Vagina (tissue), 2 donors: ENCODE measurements around the gene PDZK1. TPM values are rescaled to one million over a fixed set of nuclear protein-coding genes. Genes with fewer than 3 reads are reported as not detected.
"Not testable (repeated sequence)": the region's sequence is repeated elsewhere in the genome, so short reads cannot be mapped to it uniquely, and the experiment has no call there.

ENCODE experiments used
- DNase-seq, 2 donors: peaks; one replicate each; pipeline ENCODE4 v3.0.0-alpha.2; 2017; ENCODE audit errors: extremely low spot score in 2 of 2
- H3K27ac ChIP-seq: fragments of 200-600 bp; sonication (generic); one replicate; pipeline ENCODE4 v1.5.1; 2019
- H3K27me3 ChIP-seq: fragments of 200-600 bp; sonication (generic); one replicate; pipeline ENCODE4 v1.5.1; 2019
- H3K36me3 ChIP-seq, 2 donors: fragments of 200-600 bp; sonication (generic); one replicate each; pipeline ENCODE4 v1.5.1; 2017 to 2019
- H3K4me1 ChIP-seq: fragments of 200-600 bp; sonication (generic); one replicate; pipeline ENCODE4 v1.5.1; 2019
- H3K4me3 ChIP-seq, 2 donors: fragments of 200-600 bp; sonication (generic); 1 replicate in 1 of 2; 2 replicates in 1 of 2; pipeline ENCODE4 v1.5.1; 2016 to 2019
- H3K9me3 ChIP-seq: fragments of 200-600 bp; sonication (generic); one replicate; pipeline ENCODE4 v1.5.1; 2019
- intact Hi-C: fragments of 100-400 bp; cut with DNase I; formaldehyde crosslinking; loops from one replicate; pipeline ENCODE4 v1.15.1; 2023
- total RNA-seq: library from RNA; depleted of rRNA; stranded (reverse); fragments of >200 nt; gene quantifications from one replicate; pipeline ENCODE4 v1.2.3, GENCODE V29; 2016

Gene PDZK1
- total RNA-seq, 1 donor from 2014 or later = 0.49 TPM

GRCh38 chr1:145662502-145662901, 44.7 kb downstream of the PDZK1 start:
- not testable (repeated sequence) for H3K27me3 ChIP-seq

GRCh38 chr1:145656245-145656943, 50.8 kb downstream of the PDZK1 start:
- DNase-seq, H3K27ac ChIP-seq, H3K4me3 ChIP-seq, H3K27me3 ChIP-seq, H3K4me1 ChIP-seq, intact Hi-C loops, H3K9me3 ChIP-seq, H3K36me3 ChIP-seq: not testable (repeated sequence)

More at GRCh38 chr1:145662502-145662901, 44.7 kb downstream of the PDZK1 start:
- intact Hi-C loops, H3K27ac ChIP-seq, DNase-seq, H3K4me1 ChIP-seq, H3K9me3 ChIP-seq, H3K4me3 ChIP-seq: not testable (repeated sequence)
- peaks cover 0 to 10% of the 10 kb centered on the region in 2 donors for H3K36me3 ChIP-seq

DNA sequence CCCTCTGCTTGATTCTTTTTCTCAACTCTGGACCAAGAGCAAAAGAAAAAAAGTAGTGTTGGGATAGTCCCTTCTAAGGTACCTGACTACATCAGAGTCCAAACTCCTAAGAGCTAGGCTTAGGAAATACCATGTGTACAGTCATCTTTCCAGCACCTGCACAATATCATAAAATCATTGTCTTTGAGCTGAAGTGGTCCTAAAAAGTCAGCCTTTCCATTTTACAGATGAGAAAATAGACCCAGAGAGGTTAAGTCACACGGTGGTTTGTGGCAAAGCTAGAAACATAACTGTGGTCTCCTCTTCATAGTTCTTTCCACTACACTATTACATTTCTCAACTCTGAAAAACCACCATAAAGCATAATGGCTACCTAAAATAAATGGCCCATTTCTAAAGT, 63.2 kb downstream of the PDZK1 start:
- H3K27me3 ChIP-seq, H3K4me3 ChIP-seq, H3K4me1 ChIP-seq, intact Hi-C loops, DNase-seq, H3K36me3 ChIP-seq, H3K9me3 ChIP-seq, H3K27ac ChIP-seq: not testable (repeated sequence)

GRCh38 chr1:145641886-145642285, 65.3 kb downstream of the PDZK1 start:
- H3K27ac ChIP-seq, DNase-seq, intact Hi-C loops, H3K27me3 ChIP-seq, H3K9me3 ChIP-seq, H3K36me3 ChIP-seq, H3K4me3 ChIP-seq, H3K4me1 ChIP-seq: not testable (repeated sequence)

DNA sequence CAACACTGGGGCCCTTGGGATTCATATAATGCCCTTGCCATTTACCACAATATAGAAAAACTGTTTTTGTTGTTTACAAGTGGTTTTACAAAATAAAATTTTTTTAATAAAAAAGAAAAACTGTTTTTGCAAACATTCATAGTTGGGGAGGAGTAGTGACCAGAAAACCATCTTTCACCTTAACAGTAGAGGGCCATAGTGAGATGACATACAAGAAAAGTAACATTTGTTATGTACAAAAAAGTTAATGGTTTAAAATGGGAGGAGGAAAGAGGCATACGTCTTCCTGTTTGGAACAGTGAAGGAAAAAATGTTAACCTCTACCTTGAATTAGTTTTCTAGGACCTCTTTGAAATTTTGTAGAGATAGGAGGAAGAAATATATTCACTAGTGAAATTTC, 70.9 kb downstream of the PDZK1 start:
- intact Hi-C loops, DNase-seq, H3K9me3 ChIP-seq, H3K27ac ChIP-seq, H3K4me3 ChIP-seq, H3K4me1 ChIP-seq, H3K36me3 ChIP-seq, H3K27me3 ChIP-seq: not testable (repeated sequence)

- intact Hi-C loops, H3K36me3 ChIP-seq, H3K4me1 ChIP-seq, H3K9me3 ChIP-seq, H3K27me3 ChIP-seq, DNase-seq, H3K27ac ChIP-seq, H3K4me3 ChIP-seq: not testable (repeated sequence)
These were observed 85.0 kb downstream of the PDZK1 start for GRCh38 chr1:145622177-145622576.

Other genes with a start within 250 kb of the PDZK1 start
- gene GPR89A, start 99.4 kb downstream of the PDZK1 start, total RNA-seq = 29.0 TPM
- gene CD160, start 12.1 kb upstream of the PDZK1 start, total RNA-seq = 0.49 TPM
- 16.2 TPM for gene RNF115, start 116.7 kb upstream of the PDZK1 start, total RNA-seq
- 34.6 TPM for gene POLR3C, start 116.8 kb upstream of the PDZK1 start, total RNA-seq
- gene NUDT17, start 138.3 kb upstream of the PDZK1 start, total RNA-seq = 2.5 TPM
- 40.5 TPM for gene PIAS3, start 151.7 kb upstream of the PDZK1 start, total RNA-seq
- 17.9 TPM for gene ANKRD35, start 178.5 kb upstream of the PDZK1 start, total RNA-seq
- 6.1 TPM for gene ITGA10, start 202.7 kb upstream of the PDZK1 start, total RNA-seq
- gene PEX11B, start 211.3 kb upstream of the PDZK1 start, total RNA-seq = 23.6 TPM
- gene RBM8A, start 220.1 kb upstream of the PDZK1 start, total RNA-seq = 93.3 TPM